NCI-H226 (cell line): ENCODE data around the gene RNF103.
A peak's percentile ranks its signal among the peaks of the same experiment; 100 is the strongest.

ENCODE experiments used
- DNase-seq: peaks from one replicate; pipeline ENCODE4 v3.0.0-alpha.2; 2015

The RNF103 gene

DNA sequence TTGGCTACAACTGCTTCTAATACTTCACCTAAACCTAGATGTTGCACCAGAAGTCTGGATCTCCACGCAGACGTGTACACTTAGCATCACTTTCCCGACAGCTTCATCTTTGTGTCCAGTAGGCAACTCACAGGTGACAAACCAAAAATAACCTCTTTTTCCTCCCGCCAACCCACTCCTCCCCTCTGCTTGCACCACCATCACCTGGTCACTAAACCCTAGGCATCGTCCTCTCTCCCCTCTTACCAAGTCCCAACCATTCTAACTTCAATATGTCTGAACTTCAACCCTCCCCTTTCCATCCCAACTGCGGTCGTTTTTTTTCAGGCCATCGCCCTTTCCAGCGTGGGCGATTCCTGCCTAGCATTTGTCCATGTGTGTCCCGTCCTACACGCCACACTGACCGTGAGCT is 60.0 kb downstream of the RNF103 start:
- DNase-seq, result no peak

GRCh38 chr2:86562922-86563649 is 60.6 kb downstream of the RNF103 start, which contains the start of gene CHMP3:
TSS of gene CHMP3 (minus strand) at chr2:86563443. CDS start at chr2:86563348, 95 bp downstream.
- peak; percentile 94 for DNase-seq

DNA sequence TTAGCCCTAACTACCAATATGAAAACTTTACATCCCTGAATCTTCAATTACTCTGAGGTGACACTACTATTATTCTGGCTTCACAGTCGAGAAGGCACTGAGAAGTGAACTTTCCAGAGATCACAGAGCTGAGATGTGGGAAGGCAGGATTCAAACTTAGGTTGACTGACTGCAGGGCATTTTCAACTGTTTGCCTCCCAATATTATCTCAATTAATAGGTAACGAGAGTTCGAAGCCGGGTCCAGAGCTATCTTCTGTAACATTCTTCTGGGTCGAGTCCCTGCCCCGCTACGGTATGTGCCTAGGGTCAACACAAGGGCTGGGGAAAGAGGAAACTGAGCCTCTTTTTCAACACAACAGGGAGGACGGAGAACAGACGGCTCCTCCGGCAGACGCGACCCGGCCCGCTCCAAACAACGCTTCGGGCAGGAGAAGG is 61.2 kb downstream of the RNF103 start:
- DNase-seq, result no peak

DNA sequence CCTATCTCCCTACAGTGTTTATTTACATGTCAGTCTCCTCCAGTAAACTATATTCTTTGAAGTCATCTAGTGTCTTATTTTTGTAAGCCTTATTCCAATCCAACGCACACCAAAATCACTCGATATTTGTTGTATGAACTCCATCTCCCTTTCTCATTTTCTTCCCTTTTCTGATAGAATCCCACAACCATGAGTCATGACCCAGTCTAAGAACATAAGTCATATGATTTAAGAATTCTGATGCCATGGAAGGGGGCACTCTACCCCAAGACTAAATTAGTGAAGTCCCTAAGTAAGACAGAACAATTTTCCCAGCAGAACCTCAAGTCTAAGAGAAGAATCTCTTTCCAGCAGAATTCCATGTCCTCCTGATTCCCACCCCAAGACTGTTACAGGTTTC is 65.8 kb downstream of the RNF103 start:
- DNase-seq, result no peak

GRCh38 chr2:86556508-86556907 is 67.2 kb downstream of the RNF103 start:
- DNase-seq, result no peak
